Skeletal muscle satellite cell (primary cell): ENCODE results near the gene IZUMO1R. TPM values are rescaled to one million over a fixed set of nuclear protein-coding genes. Genes with fewer than 3 reads are reported as not detected.
"Not testable (repeated sequence)": the region's sequence is repeated elsewhere in the genome, so short reads cannot be mapped to it uniquely, and the experiment has no call there.

Source experiments
- H3K27me3 ChIP-seq: 2 replicates; pipeline ENCODE4 v1.7.0; 2013; ENCODE audit warnings: low read length; ENCODE audit not compliant: control insufficient read depth, insufficient read depth
- H3K36me3 ChIP-seq: 2 replicates; pipeline ENCODE4 v1.7.0; 2013; ENCODE audit warnings: mild to moderate bottlenecking, control low read depth, low read length; ENCODE audit not compliant: insufficient read depth
- H3K4me1 ChIP-seq: 2 replicates; pipeline ENCODE4 v1.7.0; 2013; ENCODE audit warnings: low read length; ENCODE audit not compliant: control insufficient read depth, insufficient read depth
- H3K4me2 ChIP-seq: 2 replicates; pipeline ENCODE4 v1.7.0; 2013; ENCODE audit warnings: mild to moderate bottlenecking, low read length
- H3K4me3 ChIP-seq: 2 replicates; pipeline ENCODE4 v1.7.0; 2013; ENCODE audit warnings: low read length
- H3K9ac ChIP-seq: 2 replicates; pipeline ENCODE4 v1.7.0; 2013; ENCODE audit warnings: mild to moderate bottlenecking, low read depth, low read length, moderate library complexity
- H3K9me3 ChIP-seq: replicated peaks from 2 replicates; pipeline ENCODE4 v1.7.0; 2013; ENCODE audit warnings: mild to moderate bottlenecking, control low read depth, low read length
- total RNA-seq: library from RNA; depleted of rRNA; stranded (reverse); fragments of >200 nt; gene quantifications from 2 replicates; pipeline ENCODE4 v1.2.3, GENCODE V29; 2012; rRNA removed

IZUMO1R gene
- not detected in 2 replicates for total RNA-seq

DNA sequence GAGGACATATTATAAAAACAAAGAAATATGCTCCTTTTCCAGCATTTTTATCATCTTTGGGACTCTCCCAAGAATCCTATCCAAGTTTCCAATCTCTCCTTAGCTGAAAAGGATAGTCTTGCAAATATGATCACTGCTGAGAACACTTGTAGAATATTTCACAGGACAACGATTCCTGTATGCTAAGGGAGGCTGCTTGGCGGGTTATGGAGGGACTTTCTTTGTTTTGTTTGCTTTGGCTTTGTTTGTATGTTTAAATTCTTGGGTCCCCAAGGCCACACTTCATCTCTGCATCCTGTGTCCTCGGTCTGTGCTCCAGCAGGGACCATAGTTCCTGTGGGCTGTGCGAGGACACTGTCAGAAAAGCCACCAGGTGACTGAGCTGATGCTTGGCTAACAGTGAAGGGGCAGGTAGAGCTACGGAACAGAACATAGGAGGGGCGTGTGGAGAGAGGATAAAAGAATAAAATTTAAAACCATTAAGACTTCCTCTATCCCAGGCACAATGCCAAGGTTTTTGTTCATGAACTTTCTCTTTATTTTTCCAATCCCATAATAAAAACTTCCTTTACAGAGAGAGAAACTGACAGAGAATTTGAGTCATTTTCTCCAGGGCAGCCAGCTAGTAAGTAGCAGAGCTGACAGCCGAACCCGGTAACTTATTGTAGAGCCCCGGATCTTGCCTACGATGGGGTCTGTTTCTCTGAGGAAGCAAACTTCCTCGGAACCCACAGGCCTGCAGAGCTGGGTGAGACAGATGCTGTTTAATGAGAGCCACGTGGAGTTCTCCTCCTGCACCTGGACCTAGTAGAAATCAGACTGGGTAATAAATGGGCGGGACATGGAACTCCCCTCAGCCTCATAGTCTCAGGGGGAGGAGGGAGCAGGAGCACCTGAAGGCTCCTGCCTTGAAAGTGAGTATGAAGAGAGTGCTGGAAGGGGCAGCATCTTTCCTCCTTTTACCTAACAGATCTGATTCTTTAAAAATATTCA, at the start of gene IZUMO1R:
IZUMO1R (plus strand) TSS at position 615 of the 993 bp plus-strand sequence. CDS start 1,057 bp downstream, outside the sequence.
- no peaks in the 10 kb centered on the region for H3K9me3 ChIP-seq
- no peak within 1 kb of the TSS for H3K4me3 ChIP-seq
- H3K36me3 ChIP-seq = no peaks in the 10 kb centered on the region
- no peak within 1 kb of the TSS for H3K9ac ChIP-seq
- no peaks in the 10 kb centered on the region for H3K4me1 ChIP-seq
- peaks cover 5% of the 10 kb centered on the region for H3K27me3 ChIP-seq
- H3K4me2 ChIP-seq = no peak within 1 kb of the TSS

DNA sequence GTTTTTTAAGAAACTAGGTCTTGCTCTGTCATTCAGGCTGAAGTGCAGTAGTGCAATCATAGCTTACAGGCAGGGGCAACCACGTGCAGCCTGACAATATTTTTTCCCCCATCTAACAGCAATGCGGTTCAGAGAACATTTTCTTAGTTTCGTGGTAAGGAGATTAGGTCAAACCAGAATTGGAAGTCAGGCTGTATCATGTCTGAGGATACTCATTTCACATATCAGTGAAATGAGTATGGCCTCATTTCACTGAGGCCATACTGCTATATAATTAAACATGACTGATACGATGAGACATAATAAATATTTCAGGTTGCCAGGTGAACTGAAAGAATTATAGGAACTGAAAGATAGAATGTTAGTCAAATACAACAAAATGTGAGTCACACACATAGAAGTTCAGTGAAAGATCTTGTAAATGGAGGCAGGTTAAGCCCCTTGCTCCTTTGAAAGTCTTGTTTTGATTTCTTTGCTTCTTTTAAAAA, 32.5 kb upstream of the IZUMO1R start:
- Histone ChIP-seq H3K4me2 (no peak overlapping the region), H3K9me3 (no peaks in the 10 kb centered on the region), H3K4me1 (no peaks in the 10 kb centered on the region), H3K27me3 (no peaks in the 10 kb centered on the region), H3K36me3 (no peaks in the 10 kb centered on the region), H3K4me3 (no peak overlapping the region), H3K9ac (no peak overlapping the region)

DNA sequence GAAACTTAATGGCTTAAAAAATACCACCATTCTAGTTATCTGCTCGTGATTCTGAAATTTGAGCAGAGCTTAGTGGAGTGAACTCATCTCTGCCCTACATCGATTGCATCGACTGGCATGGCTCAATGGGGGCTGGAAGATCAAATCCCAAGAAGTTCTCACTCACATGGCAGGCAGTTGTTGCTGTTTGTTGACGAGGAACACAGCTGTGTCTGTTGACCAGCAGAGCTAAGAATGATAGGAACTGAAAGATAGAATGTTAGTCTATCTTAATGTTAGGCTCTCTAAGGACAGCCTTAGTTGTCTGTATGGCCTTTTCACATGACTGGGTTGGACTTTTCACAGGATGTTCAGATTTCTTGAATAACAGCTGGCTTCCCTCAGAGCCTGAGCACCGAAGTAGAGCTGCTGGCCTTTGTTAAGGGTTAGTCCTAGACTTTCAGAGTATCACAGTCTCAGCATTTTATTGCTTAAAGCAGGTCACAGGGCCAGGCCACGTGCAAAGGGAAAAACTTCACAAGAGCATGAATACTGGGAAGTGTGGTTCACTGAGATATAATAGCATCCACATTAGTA, 31.6 kb upstream of the IZUMO1R start:
- Histone ChIP-seq H3K9me3 (no peaks in the 10 kb centered on the region), H3K36me3 (no peaks in the 10 kb centered on the region), H3K9ac (no peak overlapping the region), H3K4me1 (no peaks in the 10 kb centered on the region), H3K27me3 (no peaks in the 10 kb centered on the region), H3K4me2 (no peak overlapping the region), H3K4me3 (no peak overlapping the region)

DNA sequence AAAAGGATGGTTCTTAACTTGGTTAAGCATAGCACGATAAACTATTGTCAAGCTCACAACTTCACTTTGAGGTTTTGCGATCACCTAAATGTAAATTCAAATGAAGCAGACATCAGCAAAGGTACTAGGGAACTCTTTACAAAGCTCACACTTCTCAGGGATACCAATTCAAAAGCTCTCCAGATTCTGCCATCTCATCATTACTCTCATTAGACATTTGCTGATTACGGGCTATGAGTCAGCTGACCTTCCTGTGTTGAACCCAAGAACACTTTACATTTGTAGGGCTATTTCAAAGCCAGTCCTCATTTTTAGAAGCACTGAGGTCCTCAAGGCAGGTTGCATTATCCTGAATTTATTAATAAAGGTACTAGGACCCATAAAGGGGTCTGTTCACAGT, 28.4 kb upstream of the IZUMO1R start:
- Histone ChIP-seq H3K4me3 (no peak overlapping the region), H3K4me2 (no peak overlapping the region), H3K9ac (no peak overlapping the region), H3K36me3 (no peaks in the 10 kb centered on the region), H3K9me3 (no peaks in the 10 kb centered on the region), H3K27me3 (no peaks in the 10 kb centered on the region), H3K4me1 (no peaks in the 10 kb centered on the region)

DNA sequence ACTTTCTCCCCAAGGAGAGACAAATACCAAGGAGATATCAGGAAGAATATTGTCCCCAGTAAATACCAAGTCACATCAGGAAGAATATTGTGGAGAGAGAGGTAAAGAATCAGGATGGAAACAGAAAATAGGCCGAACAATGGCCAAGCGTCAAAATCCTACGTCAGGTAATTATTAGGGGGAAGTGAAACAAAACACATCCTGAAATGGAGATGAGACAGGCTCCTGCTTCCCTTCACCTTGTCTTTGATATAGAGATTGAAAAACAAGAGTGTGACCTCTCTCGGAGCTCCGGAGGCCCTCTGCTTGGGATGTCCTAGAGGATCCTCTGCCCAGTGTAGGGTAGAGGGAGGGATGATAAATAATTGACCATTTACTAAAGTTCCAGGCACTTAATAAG, 27.4 kb upstream of the IZUMO1R start:
- Histone ChIP-seq H3K4me1 (no peaks in the 10 kb centered on the region), H3K27me3 (no peaks in the 10 kb centered on the region), H3K36me3 (no peaks in the 10 kb centered on the region), H3K9ac (no peak overlapping the region), H3K4me2 (no peak overlapping the region), H3K9me3 (no peaks in the 10 kb centered on the region), H3K4me3 (no peak overlapping the region)

DNA sequence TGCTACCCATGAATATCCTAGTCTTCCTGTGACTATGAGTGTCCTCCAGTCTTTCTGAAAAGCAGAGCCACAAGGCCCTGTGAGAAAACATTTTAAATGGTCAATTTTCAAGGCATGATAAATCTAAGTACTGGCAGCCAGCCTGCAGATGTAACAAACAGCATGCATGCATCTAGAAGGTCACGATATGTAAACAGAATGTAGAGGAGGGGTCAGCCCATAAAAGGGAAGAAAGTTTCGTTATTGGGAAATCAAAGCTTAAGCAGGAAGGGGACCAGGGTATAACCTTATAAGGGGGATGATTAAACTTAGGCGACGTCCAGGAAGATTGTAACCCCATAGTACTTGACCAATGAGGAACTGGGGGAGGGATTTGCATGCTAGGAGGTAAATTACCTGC, 26.2 kb upstream of the IZUMO1R start:
- H3K4me2 ChIP-seq, H3K9ac ChIP-seq, H3K4me1 ChIP-seq, H3K9me3 ChIP-seq, H3K27me3 ChIP-seq, H3K4me3 ChIP-seq, H3K36me3 ChIP-seq: not testable (repeated sequence)

DNA sequence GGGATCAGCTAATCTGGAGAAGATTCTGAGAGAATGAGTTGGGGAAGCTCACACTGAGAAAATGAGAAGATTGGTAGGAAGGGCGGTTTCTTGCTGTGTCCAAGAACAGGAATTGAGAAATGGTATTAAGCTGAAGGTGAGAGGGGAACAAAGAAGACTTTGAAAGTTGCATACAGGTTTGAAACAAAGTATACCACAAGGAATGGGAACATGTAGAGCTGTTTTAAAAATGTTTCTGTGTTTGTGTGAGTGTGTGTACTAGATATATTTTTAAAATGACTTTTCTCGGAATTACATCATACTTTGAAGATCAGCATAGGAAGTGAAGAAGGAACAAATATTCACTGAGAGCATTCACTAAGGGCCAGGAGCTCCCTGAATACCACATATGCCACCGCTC, 24.4 kb upstream of the IZUMO1R start:
- Histone ChIP-seq H3K27me3 (no peaks in the 10 kb centered on the region), H3K9me3 (no peaks in the 10 kb centered on the region), H3K4me2 (no peak overlapping the region), H3K9ac (no peak overlapping the region), H3K4me3 (no peak overlapping the region), H3K36me3 (no peaks in the 10 kb centered on the region), H3K4me1 (no peaks in the 10 kb centered on the region)

DNA sequence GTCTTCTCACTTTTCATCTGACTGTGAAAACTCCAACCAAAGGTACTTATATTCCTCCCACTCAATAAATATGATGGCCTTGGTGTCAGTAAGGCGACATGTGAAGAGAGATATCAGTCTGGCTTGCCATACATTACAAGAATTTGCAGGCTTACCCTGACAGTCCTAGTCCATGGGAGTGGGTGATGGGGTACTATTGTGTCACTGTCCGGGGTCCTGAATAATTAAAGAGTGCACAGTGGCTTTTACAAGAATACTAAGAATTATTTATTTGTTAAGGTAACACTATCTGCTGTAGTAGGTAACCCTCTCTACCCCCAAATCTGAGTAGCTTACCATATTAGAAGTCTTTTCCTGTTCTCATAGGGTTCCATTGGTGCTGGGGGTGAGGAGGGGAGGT, 23.1 kb upstream of the IZUMO1R start:
- no peaks in the 10 kb centered on the region for H3K9me3 ChIP-seq

DNA sequence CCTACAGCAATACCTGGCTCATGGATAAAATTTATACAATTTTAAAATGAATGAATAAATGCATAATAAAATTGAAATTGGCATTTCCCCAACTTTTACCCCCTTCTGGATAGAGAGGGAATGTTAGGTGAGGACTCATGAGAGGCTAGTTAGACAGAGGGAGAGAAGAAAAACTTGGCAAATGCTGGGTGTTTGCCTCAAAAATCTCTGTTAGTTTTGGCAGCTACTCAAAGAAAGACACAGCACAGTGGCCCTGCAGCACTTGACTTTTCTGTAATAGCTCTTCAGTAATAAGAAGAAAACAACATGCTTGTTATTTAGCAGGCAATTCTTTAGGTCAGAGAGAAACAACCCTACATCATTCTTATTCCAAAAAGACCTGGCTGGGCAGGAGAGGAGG, 20.7 kb upstream of the IZUMO1R start:
- Histone ChIP-seq H3K4me3 (no peak overlapping the region), H3K9ac (no peak overlapping the region), H3K9me3 (no peaks in the 10 kb centered on the region), H3K4me2 (no peak overlapping the region), H3K27me3 (no peaks in the 10 kb centered on the region), H3K4me1 (no peaks in the 10 kb centered on the region), H3K36me3 (no peaks in the 10 kb centered on the region)

More for the DNA sequence above, 23.1 kb upstream of the IZUMO1R start:
- Histone ChIP-seq H3K4me3 (no peak overlapping the region), H3K9ac (no peak overlapping the region), H3K27me3 (no peaks in the 10 kb centered on the region), H3K4me1 (no peaks in the 10 kb centered on the region), H3K4me2 (no peak overlapping the region), H3K36me3 (no peaks in the 10 kb centered on the region)

DNA sequence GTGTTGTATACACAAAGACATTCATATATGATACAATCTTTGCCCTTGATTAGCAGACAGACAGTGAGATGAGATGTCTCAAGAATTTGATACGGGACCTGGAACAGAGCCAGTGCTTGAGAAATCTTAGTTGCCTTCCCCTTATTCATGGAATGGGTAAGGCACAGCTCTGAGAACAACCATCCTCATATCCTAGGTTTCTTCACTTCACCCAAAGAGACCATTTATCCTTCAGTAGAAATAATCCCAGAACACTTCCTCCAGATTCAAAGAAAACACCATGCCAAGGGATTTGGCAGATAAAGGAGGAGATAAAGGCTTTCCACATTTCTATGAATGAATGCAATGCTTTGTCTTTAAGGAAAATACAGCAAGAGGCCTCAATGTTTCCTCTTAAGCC, 8.8 kb upstream of the IZUMO1R start:
- no peak overlapping the region for H3K4me3 ChIP-seq
- no peaks in the 10 kb centered on the region for H3K9me3 ChIP-seq
- no peaks in the 10 kb centered on the region for H3K36me3 ChIP-seq
- H3K9ac ChIP-seq = no peak overlapping the region
- no peak overlapping the region for H3K4me2 ChIP-seq
- H3K4me1 ChIP-seq = no peaks in the 10 kb centered on the region
- no peaks in the 10 kb centered on the region for H3K27me3 ChIP-seq

DNA sequence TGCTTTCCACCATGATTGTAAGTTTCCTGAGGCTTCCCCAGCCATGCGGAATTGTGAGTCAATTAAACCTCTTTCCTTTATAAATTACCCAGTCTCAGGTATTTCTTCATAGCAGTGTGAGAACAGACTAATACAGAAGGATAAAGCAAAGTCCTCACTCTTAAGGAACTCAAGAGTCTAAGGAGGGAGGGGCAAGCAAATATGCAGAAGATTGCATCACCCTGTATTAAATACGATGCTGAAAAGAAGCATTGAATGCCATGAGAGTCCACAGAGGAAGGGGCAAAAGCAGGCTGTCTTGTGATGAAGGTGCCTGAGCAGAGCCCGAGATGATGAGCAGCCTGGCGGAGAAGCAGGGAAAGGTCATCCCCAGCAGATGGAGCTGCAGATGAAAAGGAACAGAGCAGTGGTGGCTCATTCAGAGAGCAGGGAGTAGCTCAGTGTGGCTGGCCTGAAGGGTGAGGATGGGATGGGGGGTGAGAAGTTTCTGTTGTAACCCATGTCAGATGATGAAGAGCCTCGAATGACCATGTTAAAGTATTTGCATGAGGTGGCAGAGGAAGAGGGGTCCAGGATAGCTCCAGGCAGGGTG, 6.3 kb upstream of the IZUMO1R start:
- Histone ChIP-seq H3K36me3 (no peaks in the 10 kb centered on the region), H3K27me3 (peaks cover 2% of the 10 kb centered on the region), H3K9me3 (no peaks in the 10 kb centered on the region), H3K4me3 (no peak overlapping the region), H3K4me1 (no peaks in the 10 kb centered on the region), H3K9ac (no peak overlapping the region), H3K4me2 (no peak overlapping the region)
